HG02885 (cell line): Measurements from ENCODE around the gene CTSA.
"Not testable (repeated sequence)": the region's sequence is repeated elsewhere in the genome, so short reads cannot be mapped to it uniquely, and the experiment has no call there.

Experiments used
- ATAC-seq: cut with Tn5 transposase; IDR thresholded peaks from one replicate; pipeline ENCODE4 v1.9.1; 2021; ENCODE audit warnings: mild to moderate bottlenecking; ENCODE audit not compliant: unreplicated experiment, poor library complexity

The CTSA gene

GRCh38 chr20:45892828-45893500 is 1.8 kb downstream of the CTSA start:
- ATAC-seq, result no peak

DNA sequence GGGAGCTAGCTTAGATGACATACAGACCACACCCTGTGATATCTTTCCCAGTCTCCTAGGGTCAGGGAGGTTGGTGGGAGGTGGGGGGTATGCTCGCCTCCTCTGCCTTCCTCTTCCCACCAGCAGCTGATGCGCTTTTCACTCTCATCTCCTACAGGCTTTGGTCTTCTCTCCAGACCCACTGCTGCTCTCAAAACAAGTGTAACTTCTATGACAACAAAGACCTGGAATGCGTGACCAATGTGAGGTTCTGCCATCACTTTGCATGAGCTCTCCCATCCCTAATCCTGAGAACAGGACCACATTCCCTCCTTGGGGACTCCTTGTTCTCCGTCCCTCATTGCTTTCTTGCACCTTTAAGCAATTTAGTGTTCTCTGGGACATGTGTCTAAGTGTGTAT is 2.7 kb downstream of the CTSA start:
- ATAC-seq, result no peak

GRCh38 chr20:45894797-45895196 is 3.7 kb downstream of the CTSA start:
- ATAC-seq, result no peak

- ATAC-seq, result no peak
Measured at GRCh38 chr20:45896641-45897161, 5.6 kb downstream of the CTSA start.

DNA sequence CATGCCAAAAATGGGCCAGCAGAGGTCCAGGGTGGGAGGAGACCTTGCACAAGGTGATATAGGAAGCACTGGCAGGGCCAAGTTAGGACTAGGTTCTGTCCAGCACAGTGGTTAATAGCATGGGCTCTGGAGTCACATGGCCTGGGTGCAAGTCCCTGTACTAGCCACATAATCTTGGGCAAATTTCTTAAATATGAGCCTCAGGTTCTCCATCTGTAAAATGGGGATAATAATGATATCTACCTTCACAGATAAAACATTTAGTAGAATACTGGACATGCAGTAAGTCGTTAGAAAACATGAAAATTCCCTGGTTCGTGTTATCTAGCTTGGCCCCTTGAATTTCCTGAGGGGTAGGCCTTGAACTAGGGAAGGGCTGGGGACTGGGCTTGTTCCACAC is 6.2 kb downstream of the CTSA start:
- ATAC-seq, result no peak

DNA sequence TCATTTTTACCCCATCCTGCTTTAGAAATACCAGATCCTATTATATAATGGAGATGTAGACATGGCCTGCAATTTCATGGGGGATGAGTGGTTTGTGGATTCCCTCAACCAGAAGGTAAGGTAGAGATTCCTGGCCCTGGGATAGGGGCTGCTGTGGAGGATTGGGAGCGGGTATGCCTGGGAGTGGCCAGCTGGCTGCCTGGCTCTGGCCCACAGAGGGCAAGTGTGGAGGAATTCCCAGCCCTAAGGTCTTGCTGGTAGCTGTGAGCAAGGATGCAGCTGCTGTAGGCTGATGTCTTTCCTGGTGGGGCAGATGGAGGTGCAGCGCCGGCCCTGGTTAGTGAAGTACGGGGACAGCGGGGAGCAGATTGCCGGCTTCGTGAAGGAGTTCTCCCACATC is 6.6 kb downstream of the CTSA start:
- ATAC-seq, result no peak

GRCh38 chr20:45898285-45898684 is 7.2 kb downstream of the CTSA start:
- no peak for ATAC-seq

GRCh38 chr20:45899046-45899835 is 8.1 kb downstream of the CTSA start:
- ATAC-seq, result no peak

- not testable (repeated sequence) for ATAC-seq
Measured at GRCh38 chr20:45901332-45901731, 10.2 kb downstream of the CTSA start.

- ATAC-seq, result no peak
Measured at GRCh38 chr20:45902199-45902701, 11.1 kb downstream of the CTSA start.

DNA sequence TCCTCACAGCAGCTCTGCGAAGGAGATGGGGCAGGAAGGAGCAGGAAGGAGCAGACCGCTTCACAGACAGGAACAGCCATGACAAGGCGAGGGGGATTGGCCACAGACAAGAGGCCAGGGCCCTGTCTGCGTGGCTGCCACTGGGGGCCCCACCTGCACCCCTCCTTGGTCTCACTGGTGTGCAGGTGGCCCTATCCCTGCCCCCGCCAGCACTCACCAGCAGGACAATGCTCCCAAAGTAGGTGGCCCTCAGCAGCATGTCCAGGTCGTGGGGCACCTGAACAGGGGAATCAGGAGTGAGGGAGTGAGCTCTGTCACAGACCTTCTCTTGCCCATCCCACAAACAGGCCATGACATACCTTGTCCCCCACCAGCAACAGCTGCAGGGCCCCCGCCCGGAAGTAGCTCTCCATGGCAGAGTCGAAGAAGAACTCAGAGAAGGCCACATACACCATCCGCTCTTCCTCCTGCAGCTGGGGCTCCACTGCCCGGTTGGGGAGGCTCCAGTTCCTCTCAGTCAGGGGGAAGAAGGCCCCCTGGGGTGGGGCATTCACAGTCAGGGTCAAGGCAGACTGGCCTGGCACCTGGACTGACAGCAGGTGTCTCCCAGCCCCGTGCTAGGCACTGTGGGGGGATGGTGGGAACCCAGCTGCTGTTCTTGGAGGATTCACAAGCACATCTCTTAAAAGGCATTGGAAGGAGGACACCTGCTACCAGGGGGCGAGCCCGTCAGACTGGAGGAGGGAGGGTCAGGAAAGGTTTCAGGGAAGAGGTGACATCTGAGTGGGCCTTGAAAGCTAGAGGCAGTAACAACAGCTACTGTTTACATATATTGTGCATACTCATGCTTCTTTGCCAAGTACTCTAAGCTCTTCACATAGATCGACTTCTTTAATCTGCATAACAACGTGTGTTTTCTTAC is 13.7 kb downstream of the CTSA start:
- ATAC-seq, result no peak

GRCh38 chr20:45905505-45906079 is 14.5 kb downstream of the CTSA start:
- no peak for ATAC-seq

DNA sequence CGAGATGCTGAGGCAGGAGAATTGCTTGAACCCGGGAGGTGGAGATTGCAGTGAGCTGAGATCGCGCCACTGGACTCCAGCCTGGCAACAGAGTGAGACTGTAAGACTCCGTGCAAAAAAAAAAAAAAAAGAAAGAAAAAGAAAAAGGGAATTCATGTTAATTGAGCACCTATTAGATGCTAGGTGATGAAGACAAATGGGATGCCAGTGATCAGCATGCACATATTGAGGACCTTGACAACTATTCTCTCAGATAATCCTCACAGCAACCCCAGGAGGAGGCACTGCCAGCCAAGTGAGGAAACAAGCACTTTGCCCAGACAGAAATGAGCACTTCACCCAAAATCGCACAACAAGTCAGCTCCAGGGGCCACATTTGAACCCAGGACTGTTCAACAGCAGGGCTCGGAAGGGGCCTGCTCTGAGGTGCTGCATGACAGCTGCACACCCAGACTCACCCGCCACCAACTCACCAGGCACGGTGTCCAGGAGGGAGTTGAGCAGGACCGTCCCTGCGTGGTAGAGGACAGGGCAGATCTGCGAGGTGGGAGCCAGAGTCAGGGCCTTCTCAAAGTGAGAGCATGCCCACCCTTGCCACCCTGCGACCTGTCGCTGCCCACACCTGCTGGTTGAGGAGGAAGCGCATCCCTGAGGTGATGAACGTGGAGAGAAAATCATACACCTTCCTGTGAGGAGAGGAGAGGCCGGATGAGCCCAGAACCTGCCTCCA is 16.2 kb downstream of the CTSA start:
- ATAC-seq, result no peak

DNA sequence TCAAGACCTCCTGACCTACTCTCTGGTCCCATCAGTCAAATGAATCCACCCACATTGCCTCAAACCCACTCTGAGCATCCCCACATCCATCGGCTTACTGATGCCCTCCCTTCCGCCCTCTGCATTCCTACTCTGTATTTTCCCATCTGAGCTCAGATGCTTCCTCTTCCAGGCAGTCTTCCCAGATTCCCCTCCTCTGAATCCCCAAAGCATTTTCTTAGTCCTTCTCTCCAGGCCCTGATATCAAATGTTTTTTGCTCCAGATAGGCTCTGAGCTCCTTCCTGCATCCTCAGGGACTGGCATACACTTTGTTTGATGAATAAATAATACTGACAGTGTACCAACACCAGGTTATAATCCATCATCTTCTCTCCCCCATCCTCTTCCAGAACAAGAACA is 16.9 kb downstream of the CTSA start:
- ATAC-seq, result no peak

DNA sequence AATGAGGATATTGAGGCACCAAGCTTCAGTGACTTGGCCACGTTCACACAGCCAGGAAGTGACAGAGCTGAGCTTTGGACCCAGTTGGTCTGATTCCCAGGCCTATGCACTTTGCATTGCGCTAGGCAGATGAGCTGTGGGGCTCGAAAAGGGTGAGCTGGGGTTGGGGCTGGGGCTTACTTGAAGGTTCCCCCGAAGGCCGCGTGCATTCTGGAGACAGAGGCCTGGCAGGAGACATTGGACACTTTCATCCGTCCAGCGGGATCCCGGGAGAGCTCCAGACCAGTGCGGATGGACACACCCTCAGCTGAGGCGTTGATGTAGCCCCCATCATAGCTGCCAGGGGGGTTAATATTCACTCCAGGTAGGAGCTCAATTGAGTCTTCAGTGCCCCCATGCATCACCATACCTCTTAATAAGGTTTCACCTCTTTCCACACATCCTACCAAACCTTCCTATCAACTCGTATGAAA is 18.2 kb downstream of the CTSA start:
- no peak for ATAC-seq

DNA sequence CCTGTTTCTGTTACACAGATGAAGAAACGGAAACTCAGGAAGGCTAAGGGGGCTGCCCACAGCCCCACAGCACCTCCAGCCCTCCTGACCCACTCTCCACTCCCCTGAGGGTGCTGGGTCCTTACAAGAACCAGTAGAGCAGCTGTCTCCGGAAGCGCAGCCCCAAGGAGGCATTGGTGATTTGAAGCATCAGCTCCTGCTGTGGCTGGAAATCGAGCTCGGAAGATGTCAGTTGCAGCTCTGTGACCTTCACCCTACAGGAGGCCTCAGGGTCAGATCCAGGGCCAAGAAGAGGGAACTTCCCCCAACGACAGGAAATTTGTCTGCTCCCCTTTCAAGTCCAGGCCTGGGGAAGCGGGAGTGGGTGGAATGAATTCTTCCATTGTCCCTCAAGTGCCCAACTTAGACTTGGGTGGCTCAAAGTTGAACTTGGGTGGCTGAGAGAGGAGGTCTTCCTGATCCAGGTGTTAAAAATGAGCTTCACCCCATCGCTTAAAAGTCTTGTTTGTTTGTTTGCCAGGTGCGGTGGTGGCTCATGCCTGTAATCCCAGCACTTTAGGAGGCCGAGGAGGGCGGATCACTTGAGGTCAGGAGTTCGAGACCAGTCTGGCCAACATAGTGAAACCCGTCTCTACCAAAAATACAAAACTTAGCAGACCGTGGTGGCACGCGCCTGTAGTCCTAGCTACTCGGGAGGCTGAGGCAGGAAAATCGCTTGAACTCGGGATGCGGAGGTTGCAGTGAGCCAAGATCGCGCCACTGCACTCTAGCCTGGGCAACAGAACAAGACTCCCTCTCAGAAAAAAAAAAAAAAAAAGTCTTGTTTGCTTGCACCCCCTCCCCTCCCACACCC is 18.9 kb downstream of the CTSA start:
- ATAC-seq, result no peak

GRCh38 chr20:45910670-45911485 is 19.7 kb downstream of the CTSA start:
- ATAC-seq, result peak; percentile 89
